ENCODE measurements around the gene TM7SF3.
"Not testable (repeated sequence)": the region's sequence is repeated elsewhere in the genome, so short reads cannot be mapped to it uniquely, and the experiment has no call there.

TM7SF3 gene

DNA sequence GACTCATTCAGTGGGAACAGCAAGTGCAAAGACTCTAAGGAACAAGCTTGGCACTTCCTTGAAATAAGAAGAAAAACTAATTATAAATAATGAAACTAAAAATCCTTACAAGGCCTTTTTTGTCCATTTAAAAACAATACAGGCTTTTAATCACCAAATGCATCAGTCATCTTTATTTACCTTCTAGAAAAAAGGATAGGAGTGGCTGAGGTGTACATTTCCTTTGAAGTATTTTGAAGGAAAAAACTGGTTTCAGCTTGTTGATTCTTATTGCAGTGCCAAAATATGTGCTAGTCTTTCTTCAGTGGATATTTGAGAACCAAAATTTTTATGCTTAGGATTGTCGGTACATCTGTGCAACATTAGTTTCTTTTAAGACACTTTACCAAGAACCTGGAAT, 38.0 kb upstream of the TM7SF3 start:
- Histone ChIP-seq H3K79me1 (ENCODE audit: low read depth, low read length) (no peaks in the 10 kb centered on the region), H3K14ac (ENCODE audit: low read length) (no peak overlapping the region), H3K23ac (ENCODE audit: low read depth, low read length, poor library complexity) (no peak overlapping the region), H2BK5ac (ENCODE audit: low read length) (no peak overlapping the region), H3K18ac (ENCODE audit: low read length) (no peak overlapping the region), H3K4me3 (ENCODE audit: low read length in 2 of 2) (no peak overlapping the region), H3K9ac (ENCODE audit: low read depth, low read length, poor library complexity) (no peak overlapping the region), H2BK12ac (ENCODE audit: low read length) (no peak overlapping the region), H3K4ac (ENCODE audit: low read length) (no peak overlapping the region), H3K27me3 (ENCODE audit: control insufficient read depth in 3 of 3, insufficient read depth in 3 of 3, low read depth in 1 of 3, low read length in 3 of 3) (no peaks in the 10 kb centered on the region), H3K36me3 (replicated peaks in 1 of 2; ENCODE audit: control insufficient read depth in 2 of 2, insufficient read depth in 2 of 2, low read length in 2 of 2) (no peaks in the 10 kb centered on the region), H3K4me1 (ENCODE audit: control insufficient read depth in 2 of 2, insufficient read depth in 1 of 2, low read depth in 1 of 2, low read length in 2 of 2) (no peaks in the 10 kb centered on the region), H2AK5ac (ENCODE audit: low read depth, low read length) (no peak overlapping the region), H3K27ac (replicated peaks; ENCODE audit: low read length) (no peak overlapping the region), H4K91ac (ENCODE audit: low read depth, low read length, poor library complexity) (no peak overlapping the region), H2BK120ac (ENCODE audit: low read depth, low read length) (no peak overlapping the region), H3K4me2 (ENCODE audit: insufficient read depth, low read length, poor library complexity, severe bottlenecking) (no peak overlapping the region), H2BK15ac (ENCODE audit: low read length) (no peak overlapping the region), H4K8ac (ENCODE audit: low read depth, low read length) (no peak overlapping the region), H2AFZ (ENCODE audit: low read length) (no peak overlapping the region), H3K9me3 (replicated peaks in 1 of 2; ENCODE audit: control insufficient read depth in 2 of 2, insufficient read depth in 1 of 2, low read depth in 1 of 2, low read length in 2 of 2) (no peaks in the 10 kb centered on the region)
- no peak for DNase-seq (ENCODE audit: low spot score)
- no CpG with 5 or more reads among the region's 1 CpG for WGBS, 2 donors (ENCODE audit: extremely low coverage in 2 of 2, insufficient read length in 2 of 2, insufficient replicate concordance in 1 of 2)

DNA sequence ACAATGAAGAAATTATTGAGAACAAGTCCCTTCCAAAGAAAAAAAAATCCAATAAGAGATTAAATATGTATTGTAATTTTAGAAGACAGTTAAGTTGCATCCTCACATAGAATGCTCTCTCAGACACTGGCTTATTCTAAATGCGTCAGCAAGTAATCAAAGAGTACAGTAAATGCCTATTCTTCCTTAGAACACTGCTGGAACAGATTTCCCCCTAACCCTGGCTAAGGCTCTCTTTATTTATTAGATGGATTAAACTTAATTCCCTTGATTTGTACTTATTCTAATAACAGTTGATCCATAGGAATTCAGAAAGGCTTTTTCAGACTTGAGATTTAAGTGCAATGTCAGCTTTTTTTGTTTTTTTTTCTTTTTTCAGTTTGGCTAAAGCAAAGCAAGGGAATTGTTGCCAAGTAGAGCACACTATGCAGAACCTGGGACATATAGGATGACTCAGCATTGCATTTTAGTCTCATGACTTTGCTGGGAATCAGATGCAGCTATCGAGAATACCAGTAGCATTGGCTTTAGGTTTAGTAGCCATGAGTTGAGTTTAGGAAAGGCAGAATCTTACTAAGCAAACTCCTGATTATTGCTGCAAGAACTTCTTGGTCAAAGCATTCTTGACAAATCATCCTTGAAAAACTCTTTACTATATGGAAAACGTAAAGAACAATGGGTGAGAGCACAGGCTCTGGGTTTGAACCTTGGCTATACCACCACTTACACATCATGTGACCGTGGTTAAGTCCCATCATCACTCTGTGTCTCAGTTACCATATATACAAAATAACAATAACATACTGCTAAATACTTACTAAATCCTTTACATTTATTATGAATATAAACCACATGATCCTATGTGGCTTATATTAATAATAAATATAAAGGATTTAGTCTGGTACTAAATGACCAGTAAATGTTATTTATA, 34.9 kb upstream of the TM7SF3 start:
- Histone ChIP-seq H4K91ac (ENCODE audit: low read depth, low read length, poor library complexity) (no peak overlapping the region), H2BK120ac (ENCODE audit: low read depth, low read length) (no peak overlapping the region), H3K18ac (ENCODE audit: low read length) (no peak overlapping the region), H3K4me3 (ENCODE audit: low read length in 2 of 2) (no peak overlapping the region), H3K27ac (replicated peaks; ENCODE audit: low read length) (no peak overlapping the region), H3K9ac (ENCODE audit: low read depth, low read length, poor library complexity) (no peak overlapping the region), H3K27me3 (ENCODE audit: control insufficient read depth in 3 of 3, insufficient read depth in 3 of 3, low read depth in 1 of 3, low read length in 3 of 3) (no peaks in the 10 kb centered on the region), H3K4me1 (ENCODE audit: control insufficient read depth in 2 of 2, insufficient read depth in 1 of 2, low read depth in 1 of 2, low read length in 2 of 2) (no peaks in the 10 kb centered on the region), H2BK15ac (ENCODE audit: low read length) (no peak overlapping the region), H3K4me2 (ENCODE audit: insufficient read depth, low read length, poor library complexity, severe bottlenecking) (no peak overlapping the region), H3K79me1 (ENCODE audit: low read depth, low read length) (no peaks in the 10 kb centered on the region), H3K23ac (ENCODE audit: low read depth, low read length, poor library complexity) (no peak overlapping the region), H3K4ac (ENCODE audit: low read length) (no peak overlapping the region), H2BK5ac (ENCODE audit: low read length) (no peak overlapping the region), H2BK12ac (ENCODE audit: low read length) (no peak overlapping the region), H3K9me3 (replicated peaks in 1 of 2; ENCODE audit: control insufficient read depth in 2 of 2, insufficient read depth in 1 of 2, low read depth in 1 of 2, low read length in 2 of 2) (no peaks in the 10 kb centered on the region), H4K8ac (ENCODE audit: low read depth, low read length) (no peak overlapping the region), H3K36me3 (replicated peaks in 1 of 2; ENCODE audit: control insufficient read depth in 2 of 2, insufficient read depth in 2 of 2, low read length in 2 of 2) (no peaks in the 10 kb centered on the region), H2AFZ (ENCODE audit: low read length) (no peak overlapping the region), H3K14ac (ENCODE audit: low read length) (no peak overlapping the region), H2AK5ac (ENCODE audit: low read depth, low read length) (no peak overlapping the region)
- WGBS, 2 donors (ENCODE audit: extremely low coverage in 2 of 2, insufficient read length in 2 of 2, insufficient replicate concordance in 1 of 2) = no CpG with 5 or more reads among the region's 4 CpGs
- no peak for DNase-seq (ENCODE audit: low spot score)

DNA sequence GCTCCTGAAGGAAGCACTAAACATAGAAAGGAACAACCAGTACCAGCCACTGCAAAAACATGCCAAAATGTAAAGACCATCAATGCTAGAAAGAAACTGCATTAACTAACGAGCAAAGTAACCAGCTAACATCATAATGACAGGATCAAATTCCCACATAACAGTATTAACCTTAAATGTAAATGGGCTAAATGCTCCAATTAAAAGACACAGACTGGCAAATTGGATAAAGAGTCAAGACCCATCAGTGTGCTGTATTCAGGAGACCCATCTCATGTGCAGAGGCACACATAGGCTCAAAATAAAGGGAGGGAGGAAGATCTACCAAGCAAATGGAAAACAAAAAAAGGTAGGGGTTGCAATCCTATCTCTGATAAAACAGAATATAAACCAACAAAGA, 27.8 kb upstream of the TM7SF3 start:
- H2BK5ac ChIP-seq (ENCODE audit: low read length); H4K91ac ChIP-seq (ENCODE audit: low read depth, low read length, poor library complexity); H3K9me3 ChIP-seq (replicated peaks in 1 of 2; ENCODE audit: control insufficient read depth in 2 of 2, insufficient read depth in 1 of 2, low read depth in 1 of 2, low read length in 2 of 2); H3K4ac ChIP-seq (ENCODE audit: low read length); H4K8ac ChIP-seq (ENCODE audit: low read depth, low read length); H3K4me2 ChIP-seq (ENCODE audit: insufficient read depth, low read length, poor library complexity, severe bottlenecking); H2BK15ac ChIP-seq (ENCODE audit: low read length); H2BK120ac ChIP-seq (ENCODE audit: low read depth, low read length); H3K23ac ChIP-seq (ENCODE audit: low read depth, low read length, poor library complexity); H3K18ac ChIP-seq (ENCODE audit: low read length); H2AFZ ChIP-seq (ENCODE audit: low read length); H3K9ac ChIP-seq (ENCODE audit: low read depth, low read length, poor library complexity); H3K14ac ChIP-seq (ENCODE audit: low read length); H3K27me3 ChIP-seq (ENCODE audit: control insufficient read depth in 3 of 3, insufficient read depth in 3 of 3, low read depth in 1 of 3, low read length in 3 of 3); H3K4me3 ChIP-seq (ENCODE audit: low read length in 2 of 2); H3K79me1 ChIP-seq (ENCODE audit: low read depth, low read length); H3K36me3 ChIP-seq (replicated peaks in 1 of 2; ENCODE audit: control insufficient read depth in 2 of 2, insufficient read depth in 2 of 2, low read length in 2 of 2); H3K4me1 ChIP-seq (ENCODE audit: control insufficient read depth in 2 of 2, insufficient read depth in 1 of 2, low read depth in 1 of 2, low read length in 2 of 2); H3K27ac ChIP-seq (replicated peaks; ENCODE audit: low read length); H2BK12ac ChIP-seq (ENCODE audit: low read length); DNase-seq (ENCODE audit: low spot score); H2AK5ac ChIP-seq (ENCODE audit: low read depth, low read length): not testable (repeated sequence)
- WGBS, 2 donors (ENCODE audit: extremely low coverage in 2 of 2, insufficient read length in 2 of 2, insufficient replicate concordance in 1 of 2) = no CpG with 5 or more reads among the region's 1 CpG

DNA sequence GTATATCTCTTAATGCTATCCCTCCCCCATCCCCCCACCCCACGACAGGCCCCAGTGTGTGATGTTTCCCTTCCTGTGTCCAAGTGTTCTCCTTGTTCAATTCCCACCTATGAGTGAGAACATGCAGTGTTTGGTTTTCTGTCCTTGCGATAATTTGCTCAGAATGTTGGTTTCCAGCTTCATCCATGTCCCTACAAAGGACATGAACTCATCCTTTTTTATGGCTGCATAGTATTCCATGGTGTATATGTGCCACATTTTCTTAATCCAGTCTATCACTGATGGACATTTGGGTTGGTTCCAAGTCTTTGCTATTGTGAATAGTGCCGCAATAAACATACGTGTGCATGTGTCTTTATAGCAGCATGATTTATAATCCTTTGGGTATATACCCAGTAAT, 26.5 kb upstream of the TM7SF3 start:
- not testable (repeated sequence) for H3K9ac ChIP-seq (ENCODE audit: low read depth, low read length, poor library complexity)

More for the DNA sequence above, 26.5 kb upstream of the TM7SF3 start:
- not testable (repeated sequence) for H2BK5ac ChIP-seq (ENCODE audit: low read length); H2BK12ac ChIP-seq (ENCODE audit: low read length); H3K4me2 ChIP-seq (ENCODE audit: insufficient read depth, low read length, poor library complexity, severe bottlenecking); H3K36me3 ChIP-seq (replicated peaks in 1 of 2; ENCODE audit: control insufficient read depth in 2 of 2, insufficient read depth in 2 of 2, low read length in 2 of 2); H3K4me1 ChIP-seq (ENCODE audit: control insufficient read depth in 2 of 2, insufficient read depth in 1 of 2, low read depth in 1 of 2, low read length in 2 of 2); H2AK5ac ChIP-seq (ENCODE audit: low read depth, low read length); H3K27ac ChIP-seq (replicated peaks; ENCODE audit: low read length); H2AFZ ChIP-seq (ENCODE audit: low read length); H3K4me3 ChIP-seq (ENCODE audit: low read length in 2 of 2); H3K9me3 ChIP-seq (replicated peaks in 1 of 2; ENCODE audit: control insufficient read depth in 2 of 2, insufficient read depth in 1 of 2, low read depth in 1 of 2, low read length in 2 of 2); H3K27me3 ChIP-seq (ENCODE audit: control insufficient read depth in 3 of 3, insufficient read depth in 3 of 3, low read depth in 1 of 3, low read length in 3 of 3); H3K79me1 ChIP-seq (ENCODE audit: low read depth, low read length); H4K91ac ChIP-seq (ENCODE audit: low read depth, low read length, poor library complexity); H3K18ac ChIP-seq (ENCODE audit: low read length); H3K14ac ChIP-seq (ENCODE audit: low read length); H3K4ac ChIP-seq (ENCODE audit: low read length); H4K8ac ChIP-seq (ENCODE audit: low read depth, low read length); H2BK15ac ChIP-seq (ENCODE audit: low read length); H2BK120ac ChIP-seq (ENCODE audit: low read depth, low read length); DNase-seq (ENCODE audit: low spot score); H3K23ac ChIP-seq (ENCODE audit: low read depth, low read length, poor library complexity)
- WGBS, 2 donors (ENCODE audit: extremely low coverage in 2 of 2, insufficient read length in 2 of 2, insufficient replicate concordance in 1 of 2) = no CpG with 5 or more reads among the region's 4 CpGs
